Measurements from ENCODE around the gene APOBR.
"Not testable (repeated sequence)": the region's sequence is repeated elsewhere in the genome, so short reads cannot be mapped to it uniquely, and the experiment has no call there.

APOBR gene

GRCh38 chr16:28498666-28499381 lies 4.4 kb downstream of the APOBR start:
- no peak for DNase-seq (ENCODE audit: extremely low read depth in 1 of 2, low read depth in 1 of 2)

GRCh38 chr16:28499854-28500253 lies 5.4 kb downstream of the APOBR start:
- no peak for DNase-seq (ENCODE audit: extremely low read depth in 1 of 2, low read depth in 1 of 2)

- DNase-seq (ENCODE audit: extremely low read depth in 1 of 2, low read depth in 1 of 2), result not testable (repeated sequence)
Measured at GRCh38 chr16:28500476-28501180, 6.2 kb downstream of the APOBR start.

- DNase-seq (ENCODE audit: extremely low read depth in 1 of 2, low read depth in 1 of 2), result no peak
Measured at GRCh38 chr16:28501258-28502232, 7.1 kb downstream of the APOBR start.

- DNase-seq (ENCODE audit: extremely low read depth in 1 of 2, low read depth in 1 of 2), result no peak
Measured at GRCh38 chr16:28502290-28502689, 7.8 kb downstream of the APOBR start.

GRCh38 chr16:28503470-28504259 lies 9.2 kb downstream of the APOBR start:
- DNase-seq (ENCODE audit: extremely low read depth in 1 of 2, low read depth in 1 of 2), result no peak

GRCh38 chr16:28504707-28505404 lies 10.4 kb downstream of the APOBR start:
- DNase-seq (ENCODE audit: extremely low read depth in 1 of 2, low read depth in 1 of 2), result no peak

- DNase-seq (ENCODE audit: extremely low read depth in 1 of 2, low read depth in 1 of 2), result no peak
Measured at GRCh38 chr16:28505489-28506137, 11.2 kb downstream of the APOBR start.

GRCh38 chr16:28511031-28511430 lies 16.6 kb downstream of the APOBR start:
- no peak for DNase-seq (ENCODE audit: extremely low read depth in 1 of 2, low read depth in 1 of 2)

- no peak for DNase-seq (ENCODE audit: extremely low read depth in 1 of 2, low read depth in 1 of 2)
Measured at GRCh38 chr16:28511801-28512789, 17.7 kb downstream of the APOBR start.

- DNase-seq (ENCODE audit: extremely low read depth in 1 of 2, low read depth in 1 of 2), result no peak
Measured at GRCh38 chr16:28513484-28514181, 19.2 kb downstream of the APOBR start.

GRCh38 chr16:28514246-28514645 lies 19.8 kb downstream of the APOBR start:
- no peak for DNase-seq (ENCODE audit: extremely low read depth in 1 of 2, low read depth in 1 of 2)

- no peak for DNase-seq (ENCODE audit: extremely low read depth in 1 of 2, low read depth in 1 of 2)
Measured at GRCh38 chr16:28520672-28521071, 26.2 kb downstream of the APOBR start.

- DNase-seq (ENCODE audit: extremely low read depth in 1 of 2, low read depth in 1 of 2), result no peak
Measured at GRCh38 chr16:28521436-28521835, 27.0 kb downstream of the APOBR start.

- DNase-seq (ENCODE audit: extremely low read depth in 1 of 2, low read depth in 1 of 2), result no peak
Measured at GRCh38 chr16:28522792-28523191, 28.3 kb downstream of the APOBR start.

GRCh38 chr16:28524681-28525171 lies 30.3 kb downstream of the APOBR start:
- no peak for DNase-seq (ENCODE audit: extremely low read depth in 1 of 2, low read depth in 1 of 2)
